Endothelial cell of hepatic sinusoid (primary cell): ENCODE measurements around the gene CD83.
"Not testable (repeated sequence)": the region's sequence is repeated elsewhere in the genome, so short reads cannot be mapped to it uniquely, and the experiment has no call there.

Experiments
- in situ Hi-C: cut with HindIII; loops from 2 replicates; pipeline ENCODE4 v1.10.0; 2017; ENCODE audit warnings: low sequenced_read_pairs

Gene CD83

GRCh38 chr6:14146506-14147096, 29.0 kb downstream of the CD83 start:
- in situ Hi-C loops, result no loop called here

- in situ Hi-C loops, result no loop called here
Measured at GRCh38 chr6:14147891-14148290, 30.3 kb downstream of the CD83 start.

- in situ Hi-C loops, result no loop called here
Measured at GRCh38 chr6:14148471-14148870, 30.9 kb downstream of the CD83 start.

- in situ Hi-C loops, result no loop called here
Measured at GRCh38 chr6:14149053-14149738, 31.6 kb downstream of the CD83 start.

- in situ Hi-C loops, result no loop called here
Measured at GRCh38 chr6:14149739-14150130, 32.2 kb downstream of the CD83 start.

GRCh38 chr6:14151300-14151699, 33.7 kb downstream of the CD83 start:
- in situ Hi-C loops, result not testable (repeated sequence)

- in situ Hi-C loops, result no loop called here
Measured at GRCh38 chr6:14151773-14152172, 34.2 kb downstream of the CD83 start.

- in situ Hi-C loops, result no loop called here
Measured at GRCh38 chr6:14153228-14153627, 35.7 kb downstream of the CD83 start.

- in situ Hi-C loops, result no loop called here
Measured at GRCh38 chr6:14159090-14159489, 41.5 kb downstream of the CD83 start.

GRCh38 chr6:14162826-14163225, 45.3 kb downstream of the CD83 start:
- in situ Hi-C loops, result no loop called here

GRCh38 chr6:14165091-14165490, 47.5 kb downstream of the CD83 start:
- in situ Hi-C loops, result no loop called here

- in situ Hi-C loops, result no loop called here
Measured at GRCh38 chr6:14166839-14167238, 49.3 kb downstream of the CD83 start.

- in situ Hi-C loops, result no loop called here
Measured at GRCh38 chr6:14170128-14170527, 52.6 kb downstream of the CD83 start.

GRCh38 chr6:14172562-14172961, 55.0 kb downstream of the CD83 start:
- in situ Hi-C loops, result no loop called here

GRCh38 chr6:14174226-14174625, 56.7 kb downstream of the CD83 start:
- in situ Hi-C loops, result no loop called here

GRCh38 chr6:14174996-14175395, 57.4 kb downstream of the CD83 start:
- in situ Hi-C loops, result no loop called here

GRCh38 chr6:14176429-14176828, 58.9 kb downstream of the CD83 start:
- in situ Hi-C loops, result no loop called here

GRCh38 chr6:14177413-14178082, 60.0 kb downstream of the CD83 start:
- in situ Hi-C loops, result no loop called here

GRCh38 chr6:14178083-14178445, 60.5 kb downstream of the CD83 start:
- in situ Hi-C loops, result no loop called here

GRCh38 chr6:14180609-14181008, 63.0 kb downstream of the CD83 start:
- in situ Hi-C loops, result no loop called here

- in situ Hi-C loops, result no loop called here
Measured at GRCh38 chr6:14182916-14183315, 65.3 kb downstream of the CD83 start.
